GM12878 (cell line): ENCODE data around the gene ZNF621.

ENCODE experiments used
- CTCF ChIP-seq, 3 experiments: IDR thresholded peaks in 2 of 3; conservative IDR thresholded peaks in 1 of 3; 2 replicates each; pipeline ENCODE4 v1.5.1; 2011; ENCODE audit warnings: low read depth in 3 of 3, low read length in 3 of 3, mild to moderate bottlenecking in 3 of 3, control low read depth in 2 of 3, moderate library complexity in 2 of 3, inconsistent platforms in 1 of 3, mixed read lengths in 1 of 3; ENCODE audit not compliant: control insufficient read depth in 2 of 3, insufficient read depth in 1 of 3; ENCODE audit errors: extremely low read depth in 1 of 3
- POLR2AphosphoS5 ChIP-seq: IDR thresholded peaks from 2 replicates; pipeline ENCODE4 v1.6.1; 2011; ENCODE audit warnings: mild to moderate bottlenecking, low read length, inconsistent platforms

GRCh38 chr3:40586901-40587300 lies 62.1 kb downstream of the ZNF621 start:
- TF ChIP-seq POLR2AphosphoS5 (no peak), CTCF (IDR thresholded peaks at IDR 0.05 in 2 of 3, conservative IDR thresholded peaks at IDR 0.05 in 1 of 3; ENCODE audit: control insufficient read depth in 2 of 3, extremely low read depth in 1 of 3, insufficient read depth in 1 of 3, low read depth in 3 of 3, low read length in 3 of 3) (no peak)
